NOMO-1 (cell line): ENCODE measurements around the gene CDKN1C.

Experiments
- DNase-seq, 2 experiments: peaks; one replicate each; lab custom pipeline; 2025; ENCODE audit not compliant: unreplicated experiment in 2 of 2; lab: John Stamatoyannopoulos, UW

CDKN1C gene

GRCh38 chr11:2870460-2870859 lies 15.1 kb downstream of the CDKN1C start:
- no peak for DNase-seq

DNA sequence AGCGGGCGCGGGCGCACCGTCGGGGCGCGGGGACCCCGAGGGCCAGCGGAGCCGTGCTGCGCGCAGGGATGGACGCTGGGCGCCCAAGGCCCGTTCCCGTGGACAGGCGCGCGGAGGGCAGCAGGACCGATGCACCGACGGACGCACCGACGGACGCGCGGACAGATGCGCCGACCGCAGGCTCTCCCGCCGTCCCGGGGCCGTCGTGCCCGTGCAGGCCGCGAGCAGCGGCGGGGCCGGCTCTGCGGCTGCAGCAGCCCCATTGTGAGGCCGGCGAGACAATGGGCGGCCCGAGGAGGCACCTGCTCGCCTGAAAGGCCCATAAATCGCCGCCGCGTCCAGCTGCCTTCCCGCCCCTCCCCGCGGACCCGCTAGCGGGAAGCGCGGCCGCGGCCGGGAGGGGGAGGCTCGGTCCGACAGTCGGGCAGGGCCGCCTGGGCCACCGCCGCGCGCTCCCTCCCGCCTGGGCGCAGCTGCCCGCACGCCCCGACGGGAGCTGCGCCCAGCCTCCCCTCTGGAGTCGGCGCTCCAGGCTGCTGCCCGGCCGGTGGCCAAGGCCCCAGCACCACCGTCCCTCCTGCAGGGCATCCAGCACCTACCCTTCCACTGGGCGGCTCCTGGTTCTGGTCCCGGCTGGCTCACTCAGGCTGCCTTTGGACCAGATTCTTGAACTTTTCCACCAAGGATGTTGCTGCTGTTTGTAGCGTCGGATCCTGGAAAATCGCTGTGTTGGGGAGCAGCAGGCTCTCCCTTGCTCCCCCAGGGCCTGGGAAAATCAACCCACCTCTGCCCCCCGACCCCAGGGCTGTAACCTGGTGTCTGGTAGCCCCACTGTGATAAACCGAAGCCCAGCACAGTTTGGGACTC lies 15.8 kb downstream of the CDKN1C start:
- DNase-seq: no peak

DNA sequence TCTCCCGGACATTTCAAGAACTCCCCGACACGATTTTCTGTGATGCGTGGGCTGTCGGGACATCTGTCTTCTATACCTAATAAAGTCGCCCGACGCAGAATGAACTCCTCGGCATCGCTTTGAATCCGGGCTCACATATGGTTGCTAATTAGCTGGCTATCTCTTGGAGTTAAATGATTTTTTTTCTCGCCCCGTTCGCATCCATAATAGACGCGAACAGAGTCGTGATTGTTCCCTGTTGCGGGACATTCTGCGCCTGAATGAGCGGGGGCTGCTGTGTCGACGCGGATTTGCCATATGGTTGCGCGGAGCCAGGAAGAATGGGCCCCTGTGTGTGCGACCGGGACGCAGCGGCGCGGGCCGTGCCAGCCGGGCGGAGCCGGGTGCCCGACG lies 16.4 kb downstream of the CDKN1C start:
- no peak for DNase-seq

DNA sequence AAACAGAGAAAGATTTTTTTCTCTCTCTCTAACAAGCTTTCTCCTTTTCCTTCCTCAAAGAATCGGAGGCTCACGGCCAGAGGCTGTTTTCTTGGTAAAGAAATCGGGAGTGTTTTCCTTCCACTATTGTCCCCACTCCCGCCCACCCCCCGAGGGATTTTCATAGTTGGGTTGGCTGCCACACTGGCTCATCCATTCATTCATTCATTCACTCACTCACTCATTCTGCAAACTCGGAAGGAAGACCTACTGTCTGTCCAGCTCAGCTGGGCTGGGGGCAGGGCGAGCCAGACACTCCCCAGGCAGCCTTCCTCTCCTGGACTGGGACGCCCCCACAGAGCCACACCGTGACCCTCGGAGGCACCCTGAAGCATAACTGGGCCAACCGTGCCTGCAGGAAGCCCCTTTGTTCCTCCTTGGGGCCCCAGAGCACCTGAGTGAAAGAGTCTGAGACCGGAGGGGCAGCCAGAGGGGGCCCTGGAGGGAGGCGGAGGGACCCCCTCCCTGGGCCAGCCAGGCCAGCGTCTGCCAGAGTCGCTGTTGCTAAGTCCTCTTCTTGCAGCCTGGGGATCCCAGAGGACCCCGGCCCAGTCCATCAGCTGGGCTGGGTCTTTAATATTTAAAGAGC lies 17.0 kb downstream of the CDKN1C start:
- DNase-seq: no peak

GRCh38 chr11:2867722-2868505 lies 17.7 kb downstream of the CDKN1C start:
- DNase-seq: no peak

DNA sequence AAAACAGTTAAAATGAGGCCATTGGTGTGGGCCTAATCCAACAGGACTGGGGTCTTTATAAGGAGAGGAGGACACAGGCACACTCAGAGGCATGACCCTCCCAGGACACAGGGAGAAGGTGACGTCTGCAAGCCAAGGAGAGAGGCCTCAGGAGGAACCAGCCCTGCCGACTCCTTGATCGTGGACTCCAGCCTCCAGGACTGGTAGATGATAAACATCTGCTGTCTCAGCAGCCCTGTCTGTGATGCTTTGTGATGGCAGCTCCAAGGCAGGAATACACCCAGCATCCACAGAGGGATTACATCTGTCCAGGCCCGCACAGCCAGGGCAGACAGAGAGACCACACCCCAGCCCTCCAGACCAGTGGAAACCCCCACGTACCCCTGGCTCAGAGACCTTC lies 18.4 kb downstream of the CDKN1C start:
- no peak for DNase-seq

GRCh38 chr11:2865922-2866577 lies 19.5 kb downstream of the CDKN1C start:
- no peak for DNase-seq

DNA sequence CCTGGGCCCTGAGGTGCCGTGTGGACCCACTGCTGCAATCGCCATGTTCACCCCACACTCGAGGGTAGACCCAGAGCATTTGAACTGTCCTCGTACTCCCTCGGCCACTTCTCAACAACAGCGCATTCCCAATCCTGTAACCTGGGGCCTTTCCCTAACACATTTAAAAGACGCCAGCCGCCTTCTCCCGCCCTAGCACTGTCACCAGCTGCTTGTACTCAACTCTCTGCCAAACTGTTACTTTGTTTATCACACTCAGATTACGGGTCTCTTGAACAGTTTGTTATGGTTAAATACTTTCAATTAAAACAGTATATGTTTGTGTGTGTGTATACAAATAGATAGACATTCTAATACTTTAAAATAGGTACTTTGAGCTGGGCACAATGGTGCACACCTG lies 20.7 kb downstream of the CDKN1C start:
- DNase-seq: no peak

GRCh38 chr11:2863276-2863618 lies 22.3 kb downstream of the CDKN1C start:
- DNase-seq: no peak

DNA sequence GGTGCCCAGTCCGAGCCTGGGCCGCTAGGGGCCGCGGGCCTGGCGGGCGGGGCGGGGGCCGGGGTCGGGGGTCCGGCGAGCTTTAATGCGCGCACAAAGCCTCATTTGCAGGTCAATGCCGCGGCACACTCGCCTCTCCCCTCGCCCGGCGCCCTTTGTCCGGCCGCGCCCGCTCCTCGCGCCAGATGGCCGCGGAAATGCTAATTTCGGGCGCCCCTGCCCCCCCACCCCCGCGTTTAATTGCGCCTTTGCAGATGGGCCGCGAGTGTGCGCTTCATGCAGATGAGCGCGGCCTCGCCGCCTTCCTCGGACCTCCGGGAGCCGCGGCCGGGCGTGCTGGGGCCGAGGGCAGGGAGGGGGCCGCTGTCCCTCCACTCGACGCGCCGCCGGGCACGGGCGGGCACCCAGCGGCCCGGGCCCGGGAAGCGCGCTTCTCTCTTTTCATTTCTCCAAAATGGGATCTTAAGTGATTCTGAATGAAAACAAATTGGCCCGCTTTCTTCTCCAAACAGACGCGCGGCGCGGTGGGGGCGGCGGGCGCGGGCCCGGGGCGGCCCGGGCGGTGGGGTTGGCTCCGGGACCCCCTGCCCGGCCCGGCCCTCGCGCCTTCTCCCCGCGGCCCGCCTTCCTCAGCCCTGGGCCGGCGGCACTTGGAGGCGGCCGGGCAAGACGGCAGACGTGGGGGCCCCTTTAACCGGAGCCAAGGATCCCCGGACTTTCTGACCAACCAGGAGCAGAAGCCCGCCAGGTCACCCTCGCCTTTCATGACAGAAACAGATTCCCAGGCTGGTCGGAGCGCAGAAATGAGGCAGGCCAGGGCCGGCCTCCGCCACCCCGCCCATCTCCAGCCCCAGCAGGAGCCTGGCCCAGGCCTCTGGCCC lies 22.9 kb downstream of the CDKN1C start:
- DNase-seq: no peak

- DNase-seq: peak; percentile 27 to 56
Measured at GRCh38 chr11:2860636-2861035, 24.9 kb downstream of the CDKN1C start.

DNA sequence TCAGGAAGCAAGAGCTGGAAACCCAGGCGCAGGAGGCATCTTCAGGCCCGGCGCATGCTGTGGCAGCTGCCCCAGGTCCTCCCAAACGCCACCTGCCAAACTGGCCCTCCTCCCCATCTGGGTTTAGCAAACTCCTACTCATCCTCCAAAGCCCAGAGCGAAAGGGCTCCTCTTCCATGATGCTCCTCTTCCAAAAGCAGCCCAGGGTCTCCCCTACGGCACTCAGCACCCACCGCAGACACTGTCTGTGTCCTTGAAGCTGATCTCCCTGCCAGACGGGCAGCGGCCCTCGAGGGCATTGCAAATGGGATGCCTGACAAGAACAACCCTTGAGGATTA lies 25.9 kb downstream of the CDKN1C start:
- no peak for DNase-seq

DNA sequence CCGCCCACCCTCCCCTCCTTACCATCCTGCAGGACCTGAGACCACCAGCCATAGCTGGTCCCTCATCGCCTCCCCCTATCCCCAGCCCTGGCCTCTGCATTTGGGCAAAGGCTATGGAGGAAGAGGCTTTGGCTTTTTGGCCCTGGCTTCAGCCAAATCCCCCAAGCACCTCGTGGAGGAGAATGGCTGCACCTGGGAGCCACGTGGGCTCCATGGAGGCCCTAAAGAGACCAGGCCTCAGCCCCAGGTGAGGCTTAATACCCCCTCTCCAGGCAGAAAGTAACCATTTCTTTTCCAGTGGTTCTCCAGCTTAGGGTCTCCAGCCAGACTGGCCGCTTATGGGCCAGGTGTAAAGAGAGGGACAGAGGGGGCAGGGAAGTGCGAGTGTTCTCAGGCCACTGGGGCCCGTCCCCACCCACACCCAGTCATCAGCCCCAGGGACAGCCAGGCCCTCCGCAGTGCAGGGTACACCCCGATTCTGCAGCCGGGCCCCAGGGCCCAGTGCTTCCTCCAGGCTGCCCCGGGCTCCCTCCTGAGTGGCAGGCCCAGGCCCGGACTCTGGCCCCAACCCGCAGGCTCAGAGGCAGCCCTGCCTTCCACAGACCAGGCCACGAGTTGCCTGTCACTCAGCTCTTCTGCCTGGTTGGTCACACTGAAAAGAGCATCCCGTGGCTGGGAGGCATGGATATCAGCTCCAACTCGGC lies 26.4 kb downstream of the CDKN1C start:
- DNase-seq: no peak

- no peak for DNase-seq
Measured at GRCh38 chr11:2857918-2858317, 27.7 kb downstream of the CDKN1C start.

- DNase-seq: no peak
Measured at GRCh38 chr11:2857276-2857675, 28.3 kb downstream of the CDKN1C start.

- no peak for DNase-seq
Measured at GRCh38 chr11:2855162-2855561, 30.4 kb downstream of the CDKN1C start.

DNA sequence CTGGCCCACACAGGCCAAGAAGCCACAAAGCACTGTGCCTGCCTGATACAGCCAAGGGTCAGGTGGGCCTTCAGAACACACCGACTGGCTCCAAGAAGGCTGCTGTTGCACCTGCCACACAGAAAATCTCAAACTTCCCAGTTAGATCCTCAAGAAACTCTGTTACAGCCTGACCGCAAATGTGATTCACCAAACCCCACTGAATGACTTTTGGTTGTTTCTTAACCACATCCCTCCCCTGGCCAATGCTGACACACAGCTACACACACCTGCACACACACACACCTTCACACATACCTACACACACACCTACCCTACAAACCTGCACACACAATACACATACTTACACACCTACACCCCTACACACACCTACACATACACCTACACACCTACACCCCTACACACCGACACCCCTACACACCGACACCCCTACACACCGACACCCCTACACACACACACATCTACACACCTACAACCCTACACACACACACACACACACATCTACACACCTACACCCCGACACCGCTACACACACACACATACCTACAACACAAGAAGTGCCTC lies 31.5 kb downstream of the CDKN1C start:
- no peak for DNase-seq

DNA sequence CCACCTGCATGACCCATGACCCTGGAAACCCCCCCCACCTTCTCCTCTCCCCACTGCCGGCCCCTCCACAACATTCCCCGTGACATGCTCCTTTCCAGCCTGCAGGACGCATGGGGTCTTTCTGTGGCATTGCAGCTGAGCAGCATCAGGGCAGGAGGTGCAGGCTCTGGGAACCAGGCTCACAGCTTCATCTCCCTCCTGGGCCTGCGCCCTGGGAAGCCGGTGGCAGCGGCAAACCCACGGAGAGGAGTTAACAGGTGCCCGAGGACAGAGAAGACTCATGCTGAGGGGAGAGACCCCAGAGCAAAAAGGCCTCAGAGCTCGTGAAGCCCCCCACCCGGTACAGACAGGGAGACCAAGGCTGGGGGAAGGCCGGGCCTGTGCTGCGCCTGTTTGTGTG lies 32.2 kb downstream of the CDKN1C start:
- no peak for DNase-seq

DNA sequence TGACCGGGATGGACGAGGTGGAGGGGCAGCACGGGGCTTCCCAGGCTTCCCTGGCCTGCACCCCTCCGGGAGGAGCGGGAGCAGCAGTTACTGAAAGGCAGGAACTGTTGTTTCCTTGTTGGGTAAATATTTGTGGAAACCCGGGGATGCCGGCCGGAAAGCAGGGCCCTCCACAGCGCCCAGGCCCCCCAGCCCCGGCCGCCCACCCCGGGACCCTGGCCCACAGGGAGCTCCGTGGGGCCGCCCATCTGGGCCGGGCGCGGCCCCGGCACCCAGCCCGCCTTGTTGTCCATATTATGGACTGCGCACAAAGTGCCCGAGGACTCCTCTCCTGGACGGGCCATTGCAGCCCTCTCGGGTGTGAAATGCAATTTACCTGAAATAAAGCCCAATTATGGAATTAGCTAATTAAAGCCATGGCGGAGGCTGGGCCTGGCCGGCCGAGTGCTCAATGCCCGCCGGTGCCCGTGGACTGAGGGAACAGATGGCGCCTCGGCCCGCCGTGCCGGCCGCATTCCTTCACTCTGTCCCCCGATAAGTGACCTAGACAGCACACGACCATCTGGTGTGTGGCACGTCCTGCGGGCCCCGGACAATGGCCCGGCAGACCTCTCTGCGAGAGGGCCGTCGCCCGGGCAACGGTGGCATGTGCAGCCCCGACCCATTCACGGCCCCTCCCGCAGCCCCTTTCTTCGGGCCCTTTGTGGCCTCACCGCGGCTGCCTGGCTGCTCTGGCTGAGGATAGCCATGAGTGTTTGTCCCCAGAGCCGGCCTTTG lies 35.4 kb downstream of the CDKN1C start:
- DNase-seq: no peak
